GM12878 (cell line): ENCODE results near the gene PEF1. TPM values are rescaled to one million over a fixed set of nuclear protein-coding genes. Genes with fewer than 3 reads are reported as not detected.

Experiments
- ATAC-seq: fragments of 200-7000 bp; cut with Tn5 transposase; 3 replicates; pipeline ENCODE4 v1.9.1; 2020; ENCODE audit warnings: mild to moderate bottlenecking, moderate library complexity
- BruUV-seq: library from RNA; stranded (reverse); fragments of 400-500 nt; replicated peaks from 2 replicates; lab custom pipeline; 2021; lab: Mats Ljungman, UMichigan
- CTCF ChIA-PET: fragments of 300-600 bp; sonication (Branson Sonifier 250); formaldehyde crosslinking; extraction: SDS; loops from one replicate; lab custom pipeline; 2021; ENCODE audit warnings: inconsistent platforms; lab: Yijun Ruan, JAX
- POLR2A ChIA-PET: fragments of 350-600 bp; formaldehyde crosslinking; extraction: SDS; loops from one replicate; lab custom pipeline; 2021; ENCODE audit warnings: inconsistent platforms; lab: Charles Lee
- RAD21 ChIA-PET: fragments of 300-600 bp; sonication (Branson Sonifier 250); formaldehyde crosslinking; loops from one replicate; lab custom pipeline; 2023; ENCODE audit warnings: antibody characterized with exemption; ENCODE audit not compliant: unreplicated experiment; lab: Charles Lee
- SMC1A ChIA-PET: fragments of 300-600 bp; sonication (Branson Sonifier 250); formaldehyde crosslinking; loops from one replicate; lab custom pipeline; 2023; ENCODE audit not compliant: unreplicated experiment, uncharacterized antibody; lab: Charles Lee
- DNase-seq: peaks from one replicate; pipeline ENCODE4 v3.0.0-alpha.2; 2011; ENCODE audit warnings: low read depth, low spot score
- FAIRE-seq: peaks from 3 replicates; lab custom pipeline; 2011; peaks lifted over from hg19 to GRCh38; lab: Jason Lieb, UNC
- H2AFZ ChIP-seq: 2 replicates; pipeline ENCODE4 v1.6.0; 2011; ENCODE audit warnings: low read depth, low read length, control low read depth; ENCODE audit not compliant: control insufficient read depth
- H3K27ac ChIP-seq: 2 replicates; pipeline ENCODE4 v1.5.1; 2011; ENCODE audit warnings: control low read depth; ENCODE audit not compliant: control insufficient read depth, insufficient read depth
- H3K27me3 ChIP-seq, 2 experiments: replicated peaks in 1 of 2; 2 replicates each; pipeline versions ENCODE4 v1.6.0 to v1.6.1; 2011; ENCODE audit warnings: low read length in 1 of 2; ENCODE audit not compliant: control insufficient read depth in 2 of 2, insufficient read depth in 2 of 2
- H3K36me3 ChIP-seq, 2 experiments: 2 replicates each; pipeline ENCODE4 v1.5.1; 2011; ENCODE audit warnings: low read length in 1 of 2; ENCODE audit not compliant: control insufficient read depth in 2 of 2, insufficient read depth in 2 of 2
- H3K4me1 ChIP-seq: 2 replicates; pipeline ENCODE4 v1.6.1; 2011; ENCODE audit warnings: mild to moderate bottlenecking, low read length, moderate library complexity, mixed read lengths; ENCODE audit not compliant: control insufficient read depth, insufficient read depth
- H3K4me2 ChIP-seq: 2 replicates; pipeline ENCODE4 v1.6.0; 2011; ENCODE audit warnings: control low read depth; ENCODE audit not compliant: control insufficient read depth, insufficient read depth
- H3K4me3 ChIP-seq: fragments of 200-600 bp; sonication (generic); 2 replicates; pipeline ENCODE4 v1.5.1; 2016
- H3K79me2 ChIP-seq: 2 replicates; pipeline ENCODE4 v1.6.0; 2011; ENCODE audit warnings: low read length; ENCODE audit not compliant: control insufficient read depth, insufficient read depth
- H3K9ac ChIP-seq: 2 replicates; pipeline ENCODE4 v1.8.0; 2011; ENCODE audit warnings: low read length, control low read depth, mixed read lengths; ENCODE audit not compliant: control insufficient read depth, insufficient read depth
- H3K9me3 ChIP-seq: replicated peaks from 3 replicates; pipeline ENCODE4 v1.5.1; 2011; ENCODE audit warnings: mild to moderate bottlenecking, low read length; ENCODE audit not compliant: control insufficient read depth, insufficient read depth
- H4K20me1 ChIP-seq: 2 replicates; pipeline ENCODE4 v1.6.0; 2011; ENCODE audit not compliant: control insufficient read depth, insufficient read depth
- CHD2 ChIP-seq: IDR thresholded peaks from 2 replicates; pipeline ENCODE4 v1.6.1; 2011; ENCODE audit warnings: low read depth, low read length, improper control_type of control experiment, borderline replicate concordance
- CHD4 ChIP-seq: fragments of 200-600 bp; sonication (generic); IDR thresholded peaks from 2 replicates; pipeline ENCODE4 v1.6.1; 2016; ENCODE audit warnings: mild to moderate bottlenecking
- EED ChIP-seq: sonication (generic); IDR thresholded peaks from 2 replicates; pipeline ENCODE4 v1.6.1; 2016; ENCODE audit warnings: antibody characterized with exemption, low read depth
- FOS ChIP-seq: IDR thresholded peaks from 3 replicates; pipeline ENCODE4 v1.6.1; 2011; ENCODE audit warnings: borderline replicate concordance; ENCODE audit not compliant: insufficient read length; ENCODE audit errors: extremely low read depth
- FOXK2 ChIP-seq: fragments of 450-650 bp; IDR thresholded peaks from 2 replicates; pipeline ENCODE4 v1.6.1; 2017; ENCODE audit warnings: mild to moderate bottlenecking, moderate library complexity
- HDGF ChIP-seq: fragments of 450-650 bp; IDR thresholded peaks from 2 replicates; pipeline ENCODE4 v1.6.1; 2016; ENCODE audit warnings: antibody characterized with exemption
- KAT2A ChIP-seq: conservative IDR thresholded peaks from 2 replicates; pipeline ENCODE4 v1.6.1; 2011; ENCODE audit warnings: low read depth, low read length; ENCODE audit not compliant: control insufficient read depth
- KDM1A ChIP-seq: fragments of 200-600 bp; sonication (generic); IDR thresholded peaks from 2 replicates; pipeline ENCODE4 v1.6.1; 2016; ENCODE audit warnings: borderline replicate concordance
- NRF1 ChIP-seq: conservative IDR thresholded peaks from 2 replicates; pipeline ENCODE4 v1.6.1; 2011; ENCODE audit warnings: mild to moderate bottlenecking, low read depth, low read length, improper control_type of control experiment
- POLR2AphosphoS2 ChIP-seq: IDR thresholded peaks from 2 replicates; pipeline ENCODE4 v1.6.1; 2011; ENCODE audit warnings: low read depth, mild to moderate bottlenecking, low read length, improper control_type of control experiment, moderate library complexity
- SMARCA5 ChIP-seq: fragments of 450-650 bp; IDR thresholded peaks from 2 replicates; pipeline ENCODE4 v1.6.1; 2017; ENCODE audit warnings: mild to moderate bottlenecking
- STAT1 ChIP-seq: fragments of 450-650 bp; conservative IDR thresholded peaks from 2 replicates; pipeline ENCODE4 v1.6.1; 2014; ENCODE audit warnings: antibody characterized with exemption, mild to moderate bottlenecking
- YBX1 ChIP-seq: fragments of 450-650 bp; IDR thresholded peaks from 2 replicates; pipeline ENCODE4 v1.6.1; 2016; ENCODE audit warnings: antibody characterized with exemption
- ZSCAN29 ChIP-seq: fragments of 450-650 bp; IDR thresholded peaks from 2 replicates; pipeline ENCODE4 v1.6.1; 2017; ENCODE audit warnings: mild to moderate bottlenecking, moderate library complexity
- WGBS: methylation state at CpG from one replicate; pipeline ENCODE4 v1.1.6; 2016; ENCODE audit warnings: low lambda C conversion rate; ENCODE audit not compliant: insufficient replicate concordance, insufficient coverage; ENCODE audit errors: missing lambda C conversion rate; 5-methylcytosine and 5-hydroxymethylcytosine counted together
- in situ Hi-C: fragments of 300-500 bp; cut with MboI; formaldehyde crosslinking; loops from 9 replicates; pipeline ENCODE4 v1.14.3; 2018; ENCODE audit warnings: mixed read lengths
- intact Hi-C: fragments of 100-400 bp; cut with micrococcal nuclease; formaldehyde crosslinking; loops from one replicate; pipeline ENCODE4 v1.14.2; 2022; ENCODE audit not compliant: unreplicated experiment
- polyA plus RNA-seq, 11 experiments: library from polyadenylated mRNA; depleted of rRNA in 4 of 11; unstranded in 6 of 11; stranded (reverse) in 5 of 11; fragments of >200 nt; fragmentation: Nextera tagmentation in 4 of 11; fragmentation: Illumina TruSeq in 1 of 11; extraction: Ambion mirVana in 4 of 11; extraction: Trizol in 1 of 11; gene quantifications; 1 replicate in 1 of 11; 2 replicates in 10 of 11; pipeline versions ENCODE4 v1.2.1 to v1.2.3, GENCODE V29; 2011 to 2016; ENCODE audit warnings: inconsistent platforms in 2 of 11, missing spikeins in 2 of 11, low read depth in 1 of 11
- total RNA-seq, 4 experiments: library from RNA; depleted of rRNA in 3 of 4; stranded (reverse); fragments of >200 nt in 3 of 4; fragmentation: Illumina TruSeq in 1 of 4; extraction: Trizol in 1 of 4; gene quantifications; 2 replicates each; pipeline versions ENCODE4 v1.2.1 to v1.2.3, GENCODE V29; 2013 to 2021
- TF ChIP-seq, protein P1 (sequence below): IDR thresholded peaks from 2 replicates; pipeline ENCODE4 v1.6.1; 2011; ENCODE audit warnings: low read depth, low read length, improper control_type of control experiment, borderline replicate concordance
- TF ChIP-seq, protein P2 (sequence below): fragments of 450-650 bp; IDR thresholded peaks from 2 replicates; pipeline ENCODE4 v1.6.1; 2017; ENCODE audit warnings: mild to moderate bottlenecking, moderate library complexity
- TF ChIP-seq, protein P3 (sequence below): fragments of 450-650 bp; conservative IDR thresholded peaks from 2 replicates; pipeline ENCODE4 v1.6.1; 2017; ENCODE audit warnings: mild to moderate bottlenecking, moderate library complexity
- TF ChIP-seq, protein P4 (sequence below): IDR thresholded peaks from 2 replicates; pipeline ENCODE4 v1.6.1; 2012; ENCODE audit warnings: low read depth, low read length, improper control_type of control experiment

PEF1 gene
- total and polyA plus RNA-seq, 10 of the 15 experiments (the other 5 are each of a cell fraction or from before 2014, with no cell fraction given), result 27.1 to 107 (median 79.0) TPM

DNA sequence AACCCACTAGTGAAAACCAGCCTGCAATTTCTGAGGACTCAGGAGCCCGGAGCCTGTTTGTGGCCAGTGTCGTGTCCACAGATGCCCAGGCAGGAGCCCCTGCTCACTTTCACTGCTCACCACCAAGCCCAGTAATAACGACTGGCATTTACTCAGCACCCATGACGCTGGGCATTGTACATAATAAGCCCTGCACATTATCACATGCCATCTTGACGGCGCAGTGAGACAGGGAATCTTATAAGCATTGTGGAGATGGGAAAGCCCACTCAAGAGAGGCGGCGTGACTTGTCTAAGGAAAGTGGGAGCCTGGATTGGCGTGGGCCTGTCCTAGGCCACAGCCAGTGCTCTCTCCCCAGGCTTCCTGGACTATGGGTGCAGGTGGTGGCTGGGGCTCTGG is 28.8 kb upstream of the PEF1 start:
- TF ChIP-seq, protein P1, sequence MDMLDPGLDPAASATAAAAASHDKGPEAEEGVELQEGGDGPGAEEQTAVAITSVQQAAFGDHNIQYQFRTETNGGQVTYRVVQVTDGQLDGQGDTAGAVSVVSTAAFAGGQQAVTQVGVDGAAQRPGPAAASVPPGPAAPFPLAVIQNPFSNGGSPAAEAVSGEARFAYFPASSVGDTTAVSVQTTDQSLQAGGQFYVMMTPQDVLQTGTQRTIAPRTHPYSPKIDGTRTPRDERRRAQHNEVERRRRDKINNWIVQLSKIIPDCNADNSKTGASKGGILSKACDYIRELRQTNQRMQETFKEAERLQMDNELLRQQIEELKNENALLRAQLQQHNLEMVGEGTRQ, result no peak
- TF ChIP-seq, protein P2, sequence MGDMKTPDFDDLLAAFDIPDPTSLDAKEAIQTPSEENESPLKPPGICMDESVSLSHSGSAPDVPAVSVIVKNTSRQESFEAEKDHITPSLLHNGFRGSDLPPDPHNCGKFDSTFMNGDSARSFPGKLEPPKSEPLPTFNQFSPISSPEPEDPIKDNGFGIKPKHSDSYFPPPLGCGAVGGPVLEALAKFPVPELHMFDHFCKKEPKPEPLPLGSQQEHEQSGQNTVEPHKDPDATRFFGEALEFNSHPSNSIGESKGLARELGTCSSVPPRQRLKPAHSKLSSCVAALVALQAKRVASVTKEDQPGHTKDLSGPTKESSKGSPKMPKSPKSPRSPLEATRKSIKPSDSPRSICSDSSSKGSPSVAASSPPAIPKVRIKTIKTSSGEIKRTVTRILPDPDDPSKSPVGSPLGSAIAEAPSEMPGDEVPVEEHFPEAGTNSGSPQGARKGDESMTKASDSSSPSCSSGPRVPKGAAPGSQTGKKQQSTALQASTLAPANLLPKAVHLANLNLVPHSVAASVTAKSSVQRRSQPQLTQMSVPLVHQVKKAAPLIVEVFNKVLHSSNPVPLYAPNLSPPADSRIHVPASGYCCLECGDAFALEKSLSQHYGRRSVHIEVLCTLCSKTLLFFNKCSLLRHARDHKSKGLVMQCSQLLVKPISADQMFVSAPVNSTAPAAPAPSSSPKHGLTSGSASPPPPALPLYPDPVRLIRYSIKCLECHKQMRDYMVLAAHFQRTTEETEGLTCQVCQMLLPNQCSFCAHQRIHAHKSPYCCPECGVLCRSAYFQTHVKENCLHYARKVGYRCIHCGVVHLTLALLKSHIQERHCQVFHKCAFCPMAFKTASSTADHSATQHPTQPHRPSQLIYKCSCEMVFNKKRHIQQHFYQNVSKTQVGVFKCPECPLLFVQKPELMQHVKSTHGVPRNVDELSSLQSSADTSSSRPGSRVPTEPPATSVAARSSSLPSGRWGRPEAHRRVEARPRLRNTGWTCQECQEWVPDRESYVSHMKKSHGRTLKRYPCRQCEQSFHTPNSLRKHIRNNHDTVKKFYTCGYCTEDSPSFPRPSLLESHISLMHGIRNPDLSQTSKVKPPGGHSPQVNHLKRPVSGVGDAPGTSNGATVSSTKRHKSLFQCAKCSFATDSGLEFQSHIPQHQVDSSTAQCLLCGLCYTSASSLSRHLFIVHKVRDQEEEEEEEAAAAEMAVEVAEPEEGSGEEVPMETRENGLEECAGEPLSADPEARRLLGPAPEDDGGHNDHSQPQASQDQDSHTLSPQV, result no peak
- TF ChIP-seq FOS (no peak), KDM1A (no peak), NRF1 (no peak), YBX1 (no peak), POLR2AphosphoS2 (no peak), CHD4 (no peak), CHD2 (no peak), ZSCAN29 (no peak), SMARCA5 (no peak), KAT2A (no peak), HDGF (no peak), FOXK2 (no peak), EED (no peak), STAT1 (no peak)
- TF ChIP-seq, protein P3, sequence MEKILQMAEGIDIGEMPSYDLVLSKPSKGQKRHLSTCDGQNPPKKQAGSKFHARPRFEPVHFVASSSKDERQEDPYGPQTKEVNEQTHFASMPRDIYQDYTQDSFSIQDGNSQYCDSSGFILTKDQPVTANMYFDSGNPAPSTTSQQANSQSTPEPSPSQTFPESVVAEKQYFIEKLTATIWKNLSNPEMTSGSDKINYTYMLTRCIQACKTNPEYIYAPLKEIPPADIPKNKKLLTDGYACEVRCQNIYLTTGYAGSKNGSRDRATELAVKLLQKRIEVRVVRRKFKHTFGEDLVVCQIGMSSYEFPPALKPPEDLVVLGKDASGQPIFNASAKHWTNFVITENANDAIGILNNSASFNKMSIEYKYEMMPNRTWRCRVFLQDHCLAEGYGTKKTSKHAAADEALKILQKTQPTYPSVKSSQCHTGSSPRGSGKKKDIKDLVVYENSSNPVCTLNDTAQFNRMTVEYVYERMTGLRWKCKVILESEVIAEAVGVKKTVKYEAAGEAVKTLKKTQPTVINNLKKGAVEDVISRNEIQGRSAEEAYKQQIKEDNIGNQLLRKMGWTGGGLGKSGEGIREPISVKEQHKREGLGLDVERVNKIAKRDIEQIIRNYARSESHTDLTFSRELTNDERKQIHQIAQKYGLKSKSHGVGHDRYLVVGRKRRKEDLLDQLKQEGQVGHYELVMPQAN, result no peak
- TF ChIP-seq, protein P4, sequence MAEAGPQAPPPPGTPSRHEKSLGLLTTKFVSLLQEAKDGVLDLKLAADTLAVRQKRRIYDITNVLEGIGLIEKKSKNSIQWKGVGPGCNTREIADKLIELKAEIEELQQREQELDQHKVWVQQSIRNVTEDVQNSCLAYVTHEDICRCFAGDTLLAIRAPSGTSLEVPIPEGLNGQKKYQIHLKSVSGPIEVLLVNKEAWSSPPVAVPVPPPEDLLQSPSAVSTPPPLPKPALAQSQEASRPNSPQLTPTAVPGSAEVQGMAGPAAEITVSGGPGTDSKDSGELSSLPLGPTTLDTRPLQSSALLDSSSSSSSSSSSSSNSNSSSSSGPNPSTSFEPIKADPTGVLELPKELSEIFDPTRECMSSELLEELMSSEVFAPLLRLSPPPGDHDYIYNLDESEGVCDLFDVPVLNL, result no peak
- TF ChIP-seq, all 136 proteins: peak for 0
- CTCF ChIA-PET, result interaction anchor here (1.6 to 1.9 kb wide), 2 partner anchors 32 to 116 kb away, joined by 4 to 6 read pairs; no protein-coding TSS in a partner anchor
- no TSS peak for BruUV-seq
- Histone ChIP-seq H3K27ac (no peak overlapping the region), H3K4me3 (no peak overlapping the region), H3K9ac (no peak overlapping the region), H4K20me1 (no peaks in the 10 kb centered on the region), H3K27me3 (0 out of 4 replicates have a peak, but pooled peaks cover 0 to 1% of the 10 kb centered on the region in 2 experiments), H3K4me2 (no peak overlapping the region), H3K4me1 (no peaks in the 10 kb centered on the region), H3K9me3 (no peaks in the 10 kb centered on the region), H3K36me3 (no peaks in the 10 kb centered on the region), H2AFZ (no peak overlapping the region), H3K79me2 (no peaks in the 10 kb centered on the region)
- in situ Hi-C loops (no loop called here), intact Hi-C loops (no loop called here)
- FAIRE-seq (no peak), ATAC-seq (no peak), DNase-seq (no peak)
- RAD21 ChIA-PET, result no interaction called here
- WGBS, result 38% methylated on average over 9 of the region's 9 CpGs
- SMC1A ChIA-PET, result interaction anchor here (0.6 kb wide), 1 partner anchor 57 kb away, joined by 3 read pairs; no protein-coding TSS in a partner anchor
- POLR2A ChIA-PET, result no interaction called here
